DOHH2 (cell line): ENCODE results near the gene PACSIN1.
A peak's percentile ranks its signal among the peaks of the same experiment; 100 is the strongest.

Source experiments
- H3F3A ChIP-seq: fragments of 200-600 bp; sonication (generic), shearing (Covaris generic); 2 replicates; pipeline ENCODE4 v1.6.0; 2016; ENCODE audit warnings: antibody characterized with exemption, mild to moderate bottlenecking; ENCODE audit not compliant: control insufficient read depth, insufficient read depth
- H3K27ac ChIP-seq: fragments of 200-600 bp; sonication (generic); 2 replicates; pipeline ENCODE4 v1.5.1; 2014; ENCODE audit warnings: low read depth, mild to moderate bottlenecking, low read length, moderate library complexity
- H3K27me3 ChIP-seq: fragments of 200-600 bp; sonication (generic); 2 replicates; pipeline ENCODE4 v1.6.1; 2014; ENCODE audit warnings: mild to moderate bottlenecking, low read length, mixed read lengths; ENCODE audit not compliant: control insufficient read depth
- H3K36me3 ChIP-seq: fragments of 200-600 bp; sonication (generic); 2 replicates; pipeline ENCODE4 v1.6.1; 2014; ENCODE audit warnings: mild to moderate bottlenecking, low read length, moderate library complexity, mixed read lengths; ENCODE audit not compliant: control insufficient read depth
- H3K4me1 ChIP-seq: fragments of 200-600 bp; sonication (generic); 2 replicates; pipeline ENCODE4 v1.6.1; 2014; ENCODE audit warnings: mild to moderate bottlenecking, low read length, mixed read lengths; ENCODE audit not compliant: control insufficient read depth
- H3K4me2 ChIP-seq: fragments of 200-600 bp; sonication (generic); 2 replicates; pipeline ENCODE4 v1.6.0; 2014; ENCODE audit warnings: mild to moderate bottlenecking, low read length, moderate library complexity
- H3K4me3 ChIP-seq: fragments of 200-600 bp; sonication (generic); 2 replicates; pipeline ENCODE4 v1.5.1; 2014; ENCODE audit warnings: mild to moderate bottlenecking, low read length, mixed read lengths
- H3K79me2 ChIP-seq: fragments of 200-600 bp; sonication (generic); 2 replicates; pipeline ENCODE4 v1.6.1; 2014; ENCODE audit warnings: mild to moderate bottlenecking, low read length, mixed read lengths; ENCODE audit not compliant: control insufficient read depth
- H3K9me2 ChIP-seq: fragments of 200-600 bp; sonication (generic); replicated peaks from 2 replicates; pipeline ENCODE4 v1.6.1; 2014; ENCODE audit warnings: mild to moderate bottlenecking, low read length, mixed read lengths; ENCODE audit not compliant: control insufficient read depth
- H3K9me3 ChIP-seq: fragments of 200-600 bp; sonication (generic); 2 replicates; pipeline ENCODE4 v1.6.1; 2014; ENCODE audit warnings: antibody characterized with exemption, low read length, mixed read lengths; ENCODE audit not compliant: control insufficient read depth, insufficient read depth
- H4K20me1 ChIP-seq: fragments of 200-600 bp; sonication (generic); 2 replicates; pipeline ENCODE4 v1.6.0; 2014; ENCODE audit warnings: low read depth, mild to moderate bottlenecking, antibody characterized with exemption, low read length, moderate library complexity; ENCODE audit not compliant: control insufficient read depth, insufficient read depth
- EZH2phosphoT487 ChIP-seq: fragments of 200-600 bp; sonication (generic); IDR thresholded peaks from 2 replicates; pipeline ENCODE4 v1.6.1; 2017; ENCODE audit warnings: borderline replicate concordance, mild to moderate bottlenecking, antibody characterized with exemption, low read length, moderate library complexity, mixed read lengths
- TF ChIP-seq, protein P1 (sequence below): fragments of 200-600 bp; sonication (generic); IDR thresholded peaks from one replicate; pipeline ENCODE4 v1.5.1; 2014; ENCODE audit warnings: antibody characterized with exemption, mild to moderate bottlenecking, low read depth, low read length; ENCODE audit not compliant: poor library complexity, severe bottlenecking

The PACSIN1 gene

DNA sequence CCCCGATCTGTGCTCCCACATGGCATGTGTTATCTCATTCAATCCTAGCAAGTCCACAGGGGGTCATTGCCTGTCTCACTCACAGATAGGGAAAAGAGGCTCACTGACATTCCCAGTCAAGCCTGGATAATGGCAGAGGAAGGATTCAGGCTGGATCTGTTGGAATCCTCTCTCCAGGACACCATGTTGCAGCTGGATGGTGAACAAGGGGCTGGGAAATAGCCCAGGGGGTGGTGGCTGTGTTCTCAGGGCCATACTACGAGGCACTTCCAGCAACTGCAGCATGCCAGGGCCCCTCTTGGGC, 95.3 kb downstream of the PACSIN1 start:
- H4K20me1 ChIP-seq: no peaks in the 10 kb centered on the region
- TF ChIP-seq EZH2phosphoT487: no peak
- TF ChIP-seq, protein P1, sequence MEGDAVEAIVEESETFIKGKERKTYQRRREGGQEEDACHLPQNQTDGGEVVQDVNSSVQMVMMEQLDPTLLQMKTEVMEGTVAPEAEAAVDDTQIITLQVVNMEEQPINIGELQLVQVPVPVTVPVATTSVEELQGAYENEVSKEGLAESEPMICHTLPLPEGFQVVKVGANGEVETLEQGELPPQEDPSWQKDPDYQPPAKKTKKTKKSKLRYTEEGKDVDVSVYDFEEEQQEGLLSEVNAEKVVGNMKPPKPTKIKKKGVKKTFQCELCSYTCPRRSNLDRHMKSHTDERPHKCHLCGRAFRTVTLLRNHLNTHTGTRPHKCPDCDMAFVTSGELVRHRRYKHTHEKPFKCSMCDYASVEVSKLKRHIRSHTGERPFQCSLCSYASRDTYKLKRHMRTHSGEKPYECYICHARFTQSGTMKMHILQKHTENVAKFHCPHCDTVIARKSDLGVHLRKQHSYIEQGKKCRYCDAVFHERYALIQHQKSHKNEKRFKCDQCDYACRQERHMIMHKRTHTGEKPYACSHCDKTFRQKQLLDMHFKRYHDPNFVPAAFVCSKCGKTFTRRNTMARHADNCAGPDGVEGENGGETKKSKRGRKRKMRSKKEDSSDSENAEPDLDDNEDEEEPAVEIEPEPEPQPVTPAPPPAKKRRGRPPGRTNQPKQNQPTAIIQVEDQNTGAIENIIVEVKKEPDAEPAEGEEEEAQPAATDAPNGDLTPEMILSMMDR: peak; percentile 3
- H3K36me3 ChIP-seq: no peaks in the 10 kb centered on the region
- no peaks in the 10 kb centered on the region for H3K79me2 ChIP-seq
- no peak overlapping the region for H3K27ac ChIP-seq
- H3K27me3 ChIP-seq: peaks cover 4% of the 10 kb centered on the region; the same call in 1 of the 2 replicates
- no peaks in the 10 kb centered on the region for H3K4me1 ChIP-seq
- H3F3A ChIP-seq: no peaks in the 10 kb centered on the region
- no peaks in the 10 kb centered on the region for H3K9me2 ChIP-seq
- no peaks in the 10 kb centered on the region for H3K9me3 ChIP-seq
- H3K4me3 ChIP-seq: no peak overlapping the region
- no peak overlapping the region for H3K4me2 ChIP-seq

DNA sequence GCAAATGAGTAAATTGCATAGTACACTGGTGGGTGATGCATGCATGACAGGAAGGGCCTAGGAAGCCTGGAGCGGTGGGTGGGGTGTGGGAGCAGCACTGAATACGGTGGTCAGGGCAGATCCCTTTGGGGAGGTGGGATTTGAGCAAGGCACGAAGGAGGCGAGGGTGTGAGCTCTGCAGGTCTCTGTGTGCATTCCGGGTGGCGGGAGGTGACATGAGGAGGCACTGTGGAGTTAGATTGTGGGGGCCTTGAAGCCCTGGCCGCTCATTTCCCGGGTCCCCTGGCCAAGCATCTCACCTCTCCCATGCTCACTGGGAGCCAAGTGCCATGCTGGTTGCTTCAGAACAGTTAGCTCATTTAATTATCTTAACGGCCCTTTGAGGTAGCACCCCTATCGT, 96.5 kb downstream of the PACSIN1 start:
- H3K27me3 ChIP-seq: peaks cover 4% of the 10 kb centered on the region; the same call in 1 of the 2 replicates

DNA sequence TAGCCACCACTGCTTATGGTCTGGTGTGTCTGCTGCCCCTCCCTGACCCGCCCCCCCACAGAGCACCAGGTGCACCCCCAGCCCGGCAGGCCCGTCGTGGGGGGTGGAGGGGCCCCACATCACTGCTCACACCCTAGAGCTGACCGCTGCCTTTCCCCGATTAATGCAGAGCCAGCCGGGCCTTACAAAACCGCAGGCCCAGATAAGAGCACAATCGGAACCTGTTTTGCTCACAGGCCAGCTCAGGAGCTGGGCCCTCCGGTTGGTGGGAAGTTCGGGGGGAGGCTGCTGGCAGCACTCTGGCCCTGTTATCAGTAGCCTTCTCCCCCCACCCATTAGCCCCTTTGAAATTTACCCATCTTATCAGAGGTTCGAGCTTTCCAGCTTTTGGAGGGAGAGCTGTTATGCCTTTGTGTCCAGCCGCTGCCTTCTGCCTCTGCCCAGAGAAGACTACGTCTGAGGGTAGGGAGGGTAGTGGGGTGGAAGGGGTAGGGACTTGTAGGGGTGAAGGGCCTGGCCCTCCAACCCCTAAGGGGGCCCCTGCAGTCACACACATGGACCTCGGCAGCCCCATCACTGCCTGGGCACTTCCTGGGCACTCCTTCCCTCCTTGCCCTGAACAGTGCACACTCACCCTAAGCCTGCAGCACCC, 97.1 kb downstream of the PACSIN1 start:
- H3K4me1 ChIP-seq: no peaks in the 10 kb centered on the region
- no peaks in the 10 kb centered on the region for H3F3A ChIP-seq
- peaks cover 4% of the 10 kb centered on the region; the same call in 1 of the 2 replicates for H3K27me3 ChIP-seq
- TF ChIP-seq, protein P1: no peak
- no peak for TF ChIP-seq EZH2phosphoT487
- H3K27ac ChIP-seq: no peak overlapping the region
- H3K4me2 ChIP-seq: no peak overlapping the region
- no peaks in the 10 kb centered on the region for H4K20me1 ChIP-seq
- H3K9me2 ChIP-seq: no peaks in the 10 kb centered on the region
- H3K36me3 ChIP-seq: no peaks in the 10 kb centered on the region
- no peak overlapping the region for H3K4me3 ChIP-seq
- no peaks in the 10 kb centered on the region for H3K79me2 ChIP-seq
- H3K9me3 ChIP-seq: no peaks in the 10 kb centered on the region

More for the DNA sequence above, 96.5 kb downstream of the PACSIN1 start:
- Histone ChIP-seq H3K4me1 (no peaks in the 10 kb centered on the region), H3F3A (no peaks in the 10 kb centered on the region), H4K20me1 (no peaks in the 10 kb centered on the region), H3K4me3 (no peak overlapping the region), H3K9me2 (no peaks in the 10 kb centered on the region), H3K4me2 (no peak overlapping the region), H3K27ac (no peak overlapping the region), H3K36me3 (no peaks in the 10 kb centered on the region), H3K9me3 (no peaks in the 10 kb centered on the region), H3K79me2 (no peaks in the 10 kb centered on the region)
- TF ChIP-seq, protein P1: no peak
- TF ChIP-seq EZH2phosphoT487: no peak
